Neural cell (in vitro differentiated cells): ENCODE results near the gene MAP3K14.

Source experiments
- EP300 ChIP-seq: fragments of 450-650 bp; conservative IDR thresholded peaks from 2 replicates; pipeline ENCODE4 v1.6.1; 2014; ENCODE audit warnings: antibody characterized with exemption, mild to moderate bottlenecking, moderate library complexity; ENCODE audit not compliant: poor library complexity, severe bottlenecking
- EZH2 ChIP-seq: fragments of 200-600, 300-800 bp; shearing (Covaris generic), sonication (generic); IDR thresholded peaks from 2 replicates; pipeline ENCODE4 v1.6.1; 2014; ENCODE audit warnings: antibody characterized with exemption, low read length, borderline replicate concordance, mild to moderate bottlenecking; ENCODE audit not compliant: insufficient read depth, poor library complexity, severe bottlenecking
- POLR2AphosphoS5 ChIP-seq: IDR thresholded peaks from 2 replicates; pipeline ENCODE4 v1.6.1; 2012
- RAD21 ChIP-seq: fragments of 450-650 bp; conservative IDR thresholded peaks from 2 replicates; pipeline ENCODE4 v1.6.1; 2014; ENCODE audit warnings: antibody characterized with exemption, mild to moderate bottlenecking, moderate library complexity
- TAF1 ChIP-seq: IDR thresholded peaks from 2 replicates; pipeline ENCODE4 v1.6.1; 2012; ENCODE audit warnings: low read depth
- TF ChIP-seq, protein P1 (sequence below): fragments of 450-650 bp; IDR thresholded peaks from 2 replicates; pipeline ENCODE4 v1.5.1; 2014; ENCODE audit warnings: antibody characterized with exemption, mild to moderate bottlenecking, moderate library complexity; ENCODE audit not compliant: poor library complexity, severe bottlenecking
- TF ChIP-seq, protein P2 (sequence below): IDR thresholded peaks from 2 replicates; pipeline ENCODE4 v1.6.1; 2012; ENCODE audit warnings: borderline replicate concordance

DNA sequence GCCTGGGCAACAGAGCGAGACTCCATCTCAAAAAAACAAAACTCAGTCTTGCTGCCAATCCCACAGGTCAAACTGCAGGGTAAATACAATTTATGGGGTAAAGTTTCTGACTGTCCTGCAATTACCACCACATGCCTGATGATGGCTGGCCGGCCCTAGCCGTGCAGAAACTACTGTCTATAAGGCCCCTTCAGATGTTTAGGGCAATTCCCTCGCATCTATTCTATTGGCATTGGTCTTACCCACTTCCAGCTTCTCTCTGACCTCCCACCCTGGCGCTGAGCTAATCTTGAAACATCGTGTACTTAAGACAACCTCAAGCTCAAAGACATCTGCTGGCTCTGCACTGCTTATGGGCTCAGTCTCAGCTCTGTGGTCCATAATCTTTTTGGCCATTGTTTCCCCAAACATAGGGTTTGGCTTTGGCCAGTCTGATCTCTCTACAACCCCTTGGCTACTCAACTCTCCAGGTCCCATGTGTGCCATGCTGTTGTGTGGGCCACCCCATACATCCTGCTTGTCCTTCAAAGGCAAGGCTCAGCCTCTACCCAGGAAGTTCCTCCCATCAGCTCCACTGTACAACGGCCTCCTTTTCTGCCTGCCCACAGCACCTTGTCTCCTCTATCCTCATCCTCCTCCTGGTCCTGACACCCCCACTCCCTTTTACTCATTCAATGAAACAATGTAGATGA, 16.6 kb downstream of the MAP3K14 start:
- TF ChIP-seq, protein P1, sequence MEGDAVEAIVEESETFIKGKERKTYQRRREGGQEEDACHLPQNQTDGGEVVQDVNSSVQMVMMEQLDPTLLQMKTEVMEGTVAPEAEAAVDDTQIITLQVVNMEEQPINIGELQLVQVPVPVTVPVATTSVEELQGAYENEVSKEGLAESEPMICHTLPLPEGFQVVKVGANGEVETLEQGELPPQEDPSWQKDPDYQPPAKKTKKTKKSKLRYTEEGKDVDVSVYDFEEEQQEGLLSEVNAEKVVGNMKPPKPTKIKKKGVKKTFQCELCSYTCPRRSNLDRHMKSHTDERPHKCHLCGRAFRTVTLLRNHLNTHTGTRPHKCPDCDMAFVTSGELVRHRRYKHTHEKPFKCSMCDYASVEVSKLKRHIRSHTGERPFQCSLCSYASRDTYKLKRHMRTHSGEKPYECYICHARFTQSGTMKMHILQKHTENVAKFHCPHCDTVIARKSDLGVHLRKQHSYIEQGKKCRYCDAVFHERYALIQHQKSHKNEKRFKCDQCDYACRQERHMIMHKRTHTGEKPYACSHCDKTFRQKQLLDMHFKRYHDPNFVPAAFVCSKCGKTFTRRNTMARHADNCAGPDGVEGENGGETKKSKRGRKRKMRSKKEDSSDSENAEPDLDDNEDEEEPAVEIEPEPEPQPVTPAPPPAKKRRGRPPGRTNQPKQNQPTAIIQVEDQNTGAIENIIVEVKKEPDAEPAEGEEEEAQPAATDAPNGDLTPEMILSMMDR, result no peak
- no peak for TF ChIP-seq EP300
- no peak for TF ChIP-seq TAF1
- no peak for TF ChIP-seq POLR2AphosphoS5
- no peak for TF ChIP-seq EZH2
- TF ChIP-seq RAD21, result no peak
- TF ChIP-seq, protein P2, sequence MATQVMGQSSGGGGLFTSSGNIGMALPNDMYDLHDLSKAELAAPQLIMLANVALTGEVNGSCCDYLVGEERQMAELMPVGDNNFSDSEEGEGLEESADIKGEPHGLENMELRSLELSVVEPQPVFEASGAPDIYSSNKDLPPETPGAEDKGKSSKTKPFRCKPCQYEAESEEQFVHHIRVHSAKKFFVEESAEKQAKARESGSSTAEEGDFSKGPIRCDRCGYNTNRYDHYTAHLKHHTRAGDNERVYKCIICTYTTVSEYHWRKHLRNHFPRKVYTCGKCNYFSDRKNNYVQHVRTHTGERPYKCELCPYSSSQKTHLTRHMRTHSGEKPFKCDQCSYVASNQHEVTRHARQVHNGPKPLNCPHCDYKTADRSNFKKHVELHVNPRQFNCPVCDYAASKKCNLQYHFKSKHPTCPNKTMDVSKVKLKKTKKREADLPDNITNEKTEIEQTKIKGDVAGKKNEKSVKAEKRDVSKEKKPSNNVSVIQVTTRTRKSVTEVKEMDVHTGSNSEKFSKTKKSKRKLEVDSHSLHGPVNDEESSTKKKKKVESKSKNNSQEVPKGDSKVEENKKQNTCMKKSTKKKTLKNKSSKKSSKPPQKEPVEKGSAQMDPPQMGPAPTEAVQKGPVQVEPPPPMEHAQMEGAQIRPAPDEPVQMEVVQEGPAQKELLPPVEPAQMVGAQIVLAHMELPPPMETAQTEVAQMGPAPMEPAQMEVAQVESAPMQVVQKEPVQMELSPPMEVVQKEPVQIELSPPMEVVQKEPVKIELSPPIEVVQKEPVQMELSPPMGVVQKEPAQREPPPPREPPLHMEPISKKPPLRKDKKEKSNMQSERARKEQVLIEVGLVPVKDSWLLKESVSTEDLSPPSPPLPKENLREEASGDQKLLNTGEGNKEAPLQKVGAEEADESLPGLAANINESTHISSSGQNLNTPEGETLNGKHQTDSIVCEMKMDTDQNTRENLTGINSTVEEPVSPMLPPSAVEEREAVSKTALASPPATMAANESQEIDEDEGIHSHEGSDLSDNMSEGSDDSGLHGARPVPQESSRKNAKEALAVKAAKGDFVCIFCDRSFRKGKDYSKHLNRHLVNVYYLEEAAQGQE, result no peak
